Measurements from ENCODE around the gene LNX1. TPM values are rescaled to one million over a fixed set of nuclear protein-coding genes. Genes with fewer than 3 reads are reported as not detected.

The LNX1 gene
- total and polyA plus RNA-seq, 9 of the 15 experiments (the other 6 are each of a cell fraction or from before 2014, with no cell fraction given) = 0.40 to 3.6 (median 2.2) TPM

DNA sequence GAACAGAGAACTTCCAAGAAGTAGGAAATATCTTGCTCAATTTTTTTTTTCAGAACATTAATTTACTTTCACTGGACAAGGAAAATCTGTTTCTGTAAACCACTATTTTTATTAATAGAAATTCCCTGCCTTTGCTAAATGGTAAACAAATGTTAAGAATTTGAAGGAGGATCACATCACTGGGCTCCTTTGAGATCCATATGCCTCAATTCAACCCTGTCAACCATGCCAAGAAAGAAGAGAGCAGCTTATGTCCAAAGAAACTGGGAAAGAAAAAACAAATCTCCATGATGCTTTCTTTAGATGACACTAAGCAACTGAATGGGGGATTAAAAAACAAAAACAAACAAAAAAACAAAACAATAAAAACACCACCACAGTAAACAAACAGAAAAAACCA is 47.7 kb downstream of the LNX1 start:
- H3K79me2 ChIP-seq (ENCODE audit: control insufficient read depth, insufficient read depth, low read length) = no peaks in the 10 kb centered on the region
- H3K27ac ChIP-seq (ENCODE audit: extremely low read depth, low read depth, low read length) = no peak overlapping the region
- no peak for ATAC-seq
- H3K4me3 ChIP-seq = no peak overlapping the region
- no peaks in the 10 kb centered on the region for H3K9me3 ChIP-seq (replicated peaks; ENCODE audit: control insufficient read depth, insufficient read depth, low read depth, low read length)
- H2AFZ ChIP-seq (ENCODE audit: low read depth, low read length) = no peak overlapping the region
- peaks cover 2 to 17% of the 10 kb centered on the region in 2 experiments; a peak in 3 of 5 replicates for H3K27me3 ChIP-seq (ENCODE audit: control insufficient read depth in 2 of 2, insufficient read depth in 2 of 2, low read length in 2 of 2)
- no peak for DNase-seq (ENCODE audit: extremely low read depth in 1 of 4, low spot score in 3 of 4)
- no peaks in the 10 kb centered on the region for H3K36me3 ChIP-seq (ENCODE audit: control insufficient read depth, insufficient read depth, low read length)
- no peak overlapping the region for H3K9ac ChIP-seq (ENCODE audit: insufficient read depth in 1 of 2, low read depth in 2 of 2, low read length in 2 of 2)
- FAIRE-seq = no peak
- no peaks in the 10 kb centered on the region for H3K9me1 ChIP-seq (ENCODE audit: control insufficient read depth, insufficient read depth, low read length)
- POLR2A ChIA-PET = interaction anchor here (1.4 kb wide), 1 partner anchor 9 kb away, joined by 6 read pairs; no protein-coding TSS in a partner anchor
- H4K20me1 ChIP-seq (replicated peaks; ENCODE audit: control insufficient read depth, insufficient read depth, low read length) = no peaks in the 10 kb centered on the region; the same call in 1 of the 2 replicates
- H3K4me1 ChIP-seq (replicated peaks in 1 of 2; ENCODE audit: control insufficient read depth in 2 of 2, insufficient read depth in 2 of 2, low read length in 2 of 2) = no peaks in the 10 kb centered on the region
- intact Hi-C loops (cut with micrococcal nuclease) (no loop called here), in situ Hi-C loops (cut with MboI) (no loop called here)
- CTCF ChIA-PET (ENCODE audit: low intra/inter-chr PET ratio) = no interaction called here
- H3K4me2 ChIP-seq (ENCODE audit: insufficient read depth, low read length) = no peak overlapping the region
- BruUV-seq (replicated peaks) = no TSS peak
- TF ChIP-seq MXI1 (IDR thresholded peaks at IDR 0.05; ENCODE audit: low read depth, low read length) (no peak), SRSF9 (IDR thresholded peaks at IDR 0.05; ENCODE audit: borderline replicate concordance, low read depth, low read length) (no peak), ETS1 (conservative IDR thresholded peaks at IDR 0.05; ENCODE audit: control insufficient read depth, low read depth, low read length) (no peak), ZBTB49 (CRISPR knock-in tag; IDR thresholded peaks at IDR 0.05; ENCODE audit: borderline replicate concordance) (no peak), CCNT2 (IDR thresholded peaks at IDR 0.05; ENCODE audit: borderline replicate concordance, extremely low read depth, insufficient read length, low read depth, low read length) (no peak)
- TF ChIP-seq, protein P1, sequence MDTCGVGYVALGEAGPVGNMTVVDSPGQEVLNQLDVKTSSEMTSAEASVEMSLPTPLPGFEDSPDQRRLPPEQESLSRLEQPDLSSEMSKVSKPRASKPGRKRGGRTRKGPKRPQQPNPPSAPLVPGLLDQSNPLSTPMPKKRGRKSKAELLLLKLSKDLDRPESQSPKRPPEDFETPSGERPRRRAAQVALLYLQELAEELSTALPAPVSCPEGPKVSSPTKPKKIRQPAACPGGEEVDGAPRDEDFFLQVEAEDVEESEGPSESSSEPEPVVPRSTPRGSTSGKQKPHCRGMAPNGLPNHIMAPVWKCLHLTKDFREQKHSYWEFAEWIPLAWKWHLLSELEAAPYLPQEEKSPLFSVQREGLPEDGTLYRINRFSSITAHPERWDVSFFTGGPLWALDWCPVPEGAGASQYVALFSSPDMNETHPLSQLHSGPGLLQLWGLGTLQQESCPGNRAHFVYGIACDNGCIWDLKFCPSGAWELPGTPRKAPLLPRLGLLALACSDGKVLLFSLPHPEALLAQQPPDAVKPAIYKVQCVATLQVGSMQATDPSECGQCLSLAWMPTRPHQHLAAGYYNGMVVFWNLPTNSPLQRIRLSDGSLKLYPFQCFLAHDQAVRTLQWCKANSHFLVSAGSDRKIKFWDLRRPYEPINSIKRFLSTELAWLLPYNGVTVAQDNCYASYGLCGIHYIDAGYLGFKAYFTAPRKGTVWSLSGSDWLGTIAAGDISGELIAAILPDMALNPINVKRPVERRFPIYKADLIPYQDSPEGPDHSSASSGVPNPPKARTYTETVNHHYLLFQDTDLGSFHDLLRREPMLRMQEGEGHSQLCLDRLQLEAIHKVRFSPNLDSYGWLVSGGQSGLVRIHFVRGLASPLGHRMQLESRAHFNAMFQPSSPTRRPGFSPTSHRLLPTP (IDR thresholded peaks at IDR 0.05; ENCODE audit: borderline replicate concordance, extremely low read depth, insufficient read length) = no peak
